A549 (cell line): ENCODE measurements around the gene XYLB. TPM values are rescaled to one million over a fixed set of nuclear protein-coding genes. Genes with fewer than 3 reads are reported as not detected.

ENCODE experiments used
- ATAC-seq, 2 experiments: fragments of 200-7000 bp in 1 of 2; fragments of >200 bp in 1 of 2; cut with Nextera tagmentation in 1 of 2; cut with Tn5 transposase in 1 of 2; 3 replicates each; pipeline versions ENCODE4 v1.8.0 to v1.9.1; 2018 to 2020; ENCODE audit warnings: mild to moderate bottlenecking in 1 of 2, moderate library complexity in 1 of 2
- CTCF ChIA-PET: fragments of 300-600 bp; sonication (Branson Sonifier 250); formaldehyde crosslinking; extraction: SDS; loops from one replicate; lab custom pipeline; 2021; ENCODE audit warnings: antibody characterized with exemption, inconsistent platforms; lab: Yijun Ruan, JAX
- POLR2A ChIA-PET: fragments of 350-600 bp; formaldehyde crosslinking; extraction: SDS; loops from one replicate; lab custom pipeline; 2021; ENCODE audit warnings: antibody characterized with exemption, inconsistent platforms; lab: Yijun Ruan, JAX
- DNase-seq, 2 experiments: peaks; one replicate each; pipeline versions ENCODE4 v3.0.0 to v3.0.0-alpha.2; 2011 to 2016; ENCODE audit warnings: low read depth in 1 of 2, low spot score in 1 of 2
- FAIRE-seq: peaks from 2 replicates; lab custom pipeline; 2011; peaks lifted over from hg19 to GRCh38; lab: Jason Lieb, UNC
- H3K27ac ChIP-seq, 2 experiments: fragments of >200 bp; sonication (Bioruptor Twin); formaldehyde crosslinking; 3 replicates each; pipeline ENCODE4 v1.5.1; 2016 to 2017
- H3K4me1 ChIP-seq: fragments of >200 bp; sonication (Bioruptor Twin); formaldehyde crosslinking; 3 replicates; pipeline ENCODE4 v1.6.1; 2016
- H3K4me2 ChIP-seq: fragments of >200 bp; sonication (Bioruptor Twin); formaldehyde crosslinking; 3 replicates; pipeline ENCODE4 v1.6.1; 2016
- H3K4me3 ChIP-seq: fragments of >200 bp; sonication (Bioruptor Twin); formaldehyde crosslinking; 3 replicates; pipeline ENCODE4 v1.5.1; 2016
- H3K9me3 ChIP-seq: fragments of >200 bp; sonication (Bioruptor Twin); formaldehyde crosslinking; 3 replicates; pipeline ENCODE4 v1.6.1; 2016
- ATOH8 ChIP-seq: fragments of 250-450 bp; sonication (Bioruptor Pico); IDR thresholded peaks from 2 replicates; pipeline ENCODE4 v1.5.0; 2020; ENCODE audit warnings: low read depth, mild to moderate bottlenecking, moderate library complexity
- CEBPB ChIP-seq, 2 experiments: fragments of >200 bp in 1 of 2; sonication (Bioruptor Twin) in 1 of 2; formaldehyde crosslinking in 1 of 2; IDR thresholded peaks; 2 replicates each; pipeline ENCODE4 v1.6.1; 2012 to 2016
- E2F6 ChIP-seq: IDR thresholded peaks from 2 replicates; pipeline ENCODE4 v1.6.1; 2012; ENCODE audit warnings: low read depth, borderline replicate concordance
- EHF ChIP-seq: fragments of 250-450 bp; sonication (Bioruptor Pico); IDR thresholded peaks from 2 replicates; pipeline ENCODE4 v1.5.0; 2020; ENCODE audit warnings: mild to moderate bottlenecking
- ESRRA ChIP-seq: fragments of 150-350 bp; IDR thresholded peaks from 2 replicates; pipeline ENCODE4 v1.6.1; 2014; ENCODE audit warnings: mild to moderate bottlenecking, low read length, borderline replicate concordance
- FOSB ChIP-seq: fragments of 250-450 bp; sonication (Bioruptor Pico); IDR thresholded peaks from 2 replicates; pipeline ENCODE4 v1.5.0; 2020; ENCODE audit warnings: mild to moderate bottlenecking, moderate library complexity
- GATA3 ChIP-seq: IDR thresholded peaks from 2 replicates; pipeline ENCODE4 v1.6.1; 2012; ENCODE audit warnings: borderline replicate concordance
- HES2 ChIP-seq: fragments of >200 bp; sonication (Bioruptor Twin); formaldehyde crosslinking; IDR thresholded peaks from 2 replicates; pipeline ENCODE4 v1.6.1; 2016
- HEYL ChIP-seq: fragments of 250-450 bp; sonication (Bioruptor Pico); IDR thresholded peaks from 2 replicates; pipeline ENCODE4 v1.8.0; 2021; ENCODE audit warnings: mild to moderate bottlenecking, moderate library complexity
- HOXB5 ChIP-seq: fragments of 250-450 bp; sonication (Bioruptor Pico); IDR thresholded peaks from 2 replicates; pipeline ENCODE4 v1.5.0; 2020; ENCODE audit warnings: mild to moderate bottlenecking, moderate library complexity
- JUN ChIP-seq, 2 experiments: fragments of >200 bp; sonication (Bioruptor Twin); formaldehyde crosslinking; IDR thresholded peaks; 2 replicates in 1 of 2; 3 replicates in 1 of 2; pipeline ENCODE4 v1.6.1; 2016 to 2017
- KDM1A ChIP-seq: fragments of 200-600 bp; sonication (generic); IDR thresholded peaks from 2 replicates; pipeline ENCODE4 v1.6.1; 2016; ENCODE audit warnings: low read depth, mild to moderate bottlenecking
- MAX ChIP-seq: IDR thresholded peaks from 2 replicates; pipeline ENCODE4 v1.6.1; 2012
- MYC ChIP-seq: IDR thresholded peaks from 2 replicates; pipeline ENCODE4 v1.6.1; 2012; ENCODE audit warnings: mild to moderate bottlenecking, inconsistent platforms, low read length, improper control_type of control experiment, borderline replicate concordance
- NFE2L2 ChIP-seq: fragments of 150-350 bp; conservative IDR thresholded peaks from 2 replicates; pipeline ENCODE4 v1.6.1; 2014; ENCODE audit warnings: low read length
- PHF8 ChIP-seq: fragments of 200-600 bp; sonication (generic); IDR thresholded peaks from 2 replicates; pipeline ENCODE4 v1.6.1; 2016; ENCODE audit warnings: low read depth, mild to moderate bottlenecking, antibody characterized with exemption, moderate library complexity, borderline replicate concordance
- POLR2A ChIP-seq: IDR thresholded peaks from 2 replicates; pipeline ENCODE4 v1.6.1; 2012; ENCODE audit warnings: mild to moderate bottlenecking, low read length
- REST ChIP-seq: fragments of 200-600 bp; sonication (generic); IDR thresholded peaks from 2 replicates; pipeline ENCODE4 v1.6.1; 2016; ENCODE audit warnings: antibody characterized with exemption, mild to moderate bottlenecking, moderate library complexity
- RNF2 ChIP-seq: fragments of 200-600 bp; sonication (generic); IDR thresholded peaks from 2 replicates; pipeline ENCODE4 v1.6.1; 2016; ENCODE audit warnings: low read depth, mild to moderate bottlenecking, antibody characterized with exemption, moderate library complexity, borderline replicate concordance
- SMC3 ChIP-seq: fragments of >200 bp; sonication (Bioruptor Twin); formaldehyde crosslinking; IDR thresholded peaks from 3 replicates; pipeline ENCODE4 v1.6.1; 2018; ENCODE audit warnings: inconsistent platforms
- TFCP2L1 ChIP-seq: fragments of 250-450 bp; sonication (Bioruptor Pico); IDR thresholded peaks from 2 replicates; pipeline ENCODE4 v1.5.0; 2021; ENCODE audit warnings: mild to moderate bottlenecking
- TP53 ChIP-seq: fragments of 250-450 bp; sonication (Bioruptor Pico); IDR thresholded peaks from 2 replicates; pipeline ENCODE4 v1.5.0; 2021; ENCODE audit warnings: mild to moderate bottlenecking, moderate library complexity
- USF2 ChIP-seq: fragments of 450-650 bp; IDR thresholded peaks from 2 replicates; pipeline ENCODE4 v1.6.1; 2014; ENCODE audit warnings: antibody characterized with exemption
- ZFP36 ChIP-seq: fragments of 450-650 bp; IDR thresholded peaks from 2 replicates; pipeline ENCODE4 v1.6.1; 2014; ENCODE audit warnings: borderline replicate concordance; ENCODE audit not compliant: partially characterized antibody
- WGBS: methylation state at CpG from one replicate; pipeline ENCODE4 v1.1.6; 2017; ENCODE audit errors: missing lambda C conversion rate; 5-methylcytosine and 5-hydroxymethylcytosine counted together
- polyA plus RNA-seq, 4 experiments: library from polyadenylated mRNA; depleted of rRNA in 3 of 4; stranded (reverse); fragments of >200 nt; fragmentation: RNase III in 1 of 4; extraction: RNeasy Plus Mini Kit Qiagen cat#74134 plus additional on column Dnase treatment in 1 of 4; gene quantifications; 2 replicates in 3 of 4; 3 replicates in 1 of 4; pipeline ENCODE4 v1.2.3, GENCODE V29; 2011 to 2017

Gene XYLB
- polyA plus RNA-seq, 2 of the 4 experiments (the other 2 are of a cell fraction), result 4.9 to 5.4 TPM

- H3K4me1 ChIP-seq, result no peaks in the 10 kb centered on the region
- no peaks in the 10 kb centered on the region for H3K9me3 ChIP-seq
- TF ChIP-seq ATOH8 (CRISPR knock-in tag) (no peak), REST (no peak), TP53 (CRISPR knock-in tag) (no peak), RNF2 (no peak), SMC3 (no peak), HOXB5 (CRISPR knock-in tag) (no peak), MYC (no peak), CEBPB (IDR thresholded peaks at IDR 0.05) (no peak), HEYL (no peak), FOSB (CRISPR knock-in tag) (no peak), PHF8 (no peak), GATA3 (no peak)
- TF ChIP-seq, all 56 proteins: peak for 0
- no peak for DNase-seq
- H3K27ac ChIP-seq, result no peak overlapping the region
- FAIRE-seq, result no peak
- ChIA-PET CTCF (interaction anchor here (1.6 kb wide), 1 partner anchor 101 kb away, joined by 8 read pairs; the partner anchor contains the start of gene XYLB), POLR2A (no interaction called here)
- H3K4me3 ChIP-seq, result no peak overlapping the region
- no peak for ATAC-seq
- no peak overlapping the region for H3K4me2 ChIP-seq
Observed at GRCh38 chr3:38446812-38447211, 100.2 kb downstream of the XYLB start.

- no peak for ATAC-seq
- FAIRE-seq, result no peak
- no peak overlapping the region for H3K4me2 ChIP-seq
- H3K27ac ChIP-seq, result no peak overlapping the region
- no peak for DNase-seq
- peaks cover 6% of the 10 kb centered on the region; the same call in 1 of the 3 replicates for H3K4me1 ChIP-seq
- no peaks in the 10 kb centered on the region for H3K9me3 ChIP-seq
- WGBS, result 78% methylated on average over 3 of the region's 3 CpGs
- ChIA-PET CTCF (interaction anchor here (2.3 to 2.5 kb wide), 2 partner anchors 71 to 104 kb away, joined by 6 to 14 read pairs; partner anchors contain the start of gene XYLB), POLR2A (no interaction called here)
- H3K4me3 ChIP-seq, result no peak overlapping the region
- TF ChIP-seq HES2 (no peak), ESRRA (no peak), POLR2A (no peak), NFE2L2 (no peak), EHF (CRISPR knock-in tag) (no peak)
Observed at GRCh38 chr3:38450853-38451252, 104.3 kb downstream of the XYLB start.

- Histone ChIP-seq H3K4me2 (peak within 1 kb of the TSS; percentile 99), H3K4me1 (peaks cover 9% of the 10 kb centered on the region; the same call in 2 of the 3 replicates), H3K27ac (peak within 1 kb of the TSS; percentile 96 to 98), H3K9me3 (no peaks in the 10 kb centered on the region), H3K4me3 (peak within 1 kb of the TSS; percentile 93)
- TF ChIP-seq TFCP2L1 (CRISPR knock-in tag) (0 out of 2 replicates have a peak, but pooled peaks have one; percentile 19), FOSB (CRISPR knock-in tag) (0 out of 2 replicates have a peak, but pooled peaks have one; percentile 24), USF2 (no peak), MYC (0 out of 2 replicates have a peak, but pooled peaks have one; percentile 53), KDM1A (no peak), GATA3 (no peak), E2F6 (peak; percentile 50; the same call in 1 of the 2 replicates), MAX (peak; percentile 59), JUN (IDR thresholded peaks at IDR 0.05) (peak in 1 of 2 experiments; percentile 59; a peak in 1 of 5 replicates), ZFP36 (no peak)
- POLR2A ChIA-PET, result interaction anchor here (0.7 to 1.3 kb wide), 3 partner anchors 12 to 316 kb away, joined by 3 to 5 read pairs (median 4); partner anchors contain the start of genes ACAA1 and OXSR1
- ATAC-seq (peak; percentile 65 to 69), FAIRE-seq (no peak), DNase-seq (peak; percentile 81 to 83)
- CTCF ChIA-PET, result interaction anchor here (0.7 to 2.5 kb wide), 3 partner anchors 27 to 107 kb away, joined by 3 to 14 read pairs (median 4); partner anchors contain the start of gene XYLB
- WGBS, result 41% methylated on average over 11 of the region's 48 CpGs
Observed at GRCh38 chr3:38453075-38453912, 106.7 kb downstream of the XYLB start, which contains the start of gene ACVR2B. TSS of gene ACVR2B (plus strand) at chr3:38453890. CDS start at chr3:38454323, 433 bp downstream.
